SU-DHL-6 (cell line): Measurements from ENCODE around the gene TCF7L1.

ENCODE experiments used
- H2AFZ ChIP-seq: fragments of 200-600 bp; sonication (generic); 2 replicates; pipeline ENCODE4 v1.6.1; 2014; ENCODE audit warnings: low read depth, mild to moderate bottlenecking, moderate library complexity, mixed read lengths, antibody characterized with exemption, low read length; ENCODE audit not compliant: severe bottlenecking
- H3F3A ChIP-seq: fragments of 200-600 bp; shearing (Covaris generic); 2 replicates; pipeline ENCODE4 v1.6.0; 2016; ENCODE audit warnings: antibody characterized with exemption, mild to moderate bottlenecking; ENCODE audit not compliant: insufficient read depth
- H3K27ac ChIP-seq: fragments of 200-600 bp; sonication (generic); 2 replicates; pipeline ENCODE4 v1.5.1; 2016; ENCODE audit warnings: low read depth, mild to moderate bottlenecking, low read length, moderate library complexity, mixed read lengths
- H3K27me3 ChIP-seq: fragments of 200-600 bp; sonication (generic), shearing (Covaris generic); 2 replicates; pipeline ENCODE4 v1.6.0; 2014; ENCODE audit warnings: mild to moderate bottlenecking, low read length
- H3K36me3 ChIP-seq: fragments of 200-600 bp; sonication (generic); 2 replicates; pipeline ENCODE4 v1.6.1; 2014; ENCODE audit warnings: mild to moderate bottlenecking, low read length, mixed read lengths
- H3K4me2 ChIP-seq: fragments of 300-600, 200-600 bp; shearing (Covaris generic), sonication (generic); 2 replicates; pipeline ENCODE4 v1.6.0; 2014; ENCODE audit warnings: low read length, low read depth, mild to moderate bottlenecking; ENCODE audit not compliant: poor library complexity, severe bottlenecking
- H3K4me3 ChIP-seq: fragments of 200-600 bp; sonication (generic); 2 replicates; pipeline ENCODE4 v1.5.1; 2014; ENCODE audit warnings: antibody characterized with exemption, low read length, mild to moderate bottlenecking, mixed read lengths; ENCODE audit not compliant: insufficient read depth, poor library complexity, severe bottlenecking
- H3K79me2 ChIP-seq: fragments of 200-600 bp; sonication (generic); 2 replicates; pipeline ENCODE4 v1.6.1; 2014; ENCODE audit warnings: mild to moderate bottlenecking, low read length, moderate library complexity; ENCODE audit not compliant: insufficient read depth
- H3K9ac ChIP-seq: fragments of 200-600 bp; sonication (generic); 2 replicates; pipeline ENCODE4 v1.7.0; 2014; ENCODE audit warnings: mild to moderate bottlenecking, low read length
- H3K9me2 ChIP-seq: fragments of 200-600 bp; sonication (generic); replicated peaks from 2 replicates; pipeline ENCODE4 v1.6.1; 2014; ENCODE audit warnings: low read length; ENCODE audit not compliant: insufficient read depth
- H3K9me3 ChIP-seq: fragments of 200-600 bp; sonication (generic); 2 replicates; pipeline ENCODE4 v1.6.1; 2014; ENCODE audit warnings: low read length, mixed read lengths; ENCODE audit not compliant: insufficient read depth
- H4K20me1 ChIP-seq: fragments of 200-600 bp; sonication (generic); 2 replicates; pipeline ENCODE4 v1.6.1; 2014; ENCODE audit warnings: low read depth, mild to moderate bottlenecking, antibody characterized with exemption, low read length, moderate library complexity, mixed read lengths
- CTCF ChIP-seq: fragments of 200-600 bp; sonication (generic); IDR thresholded peaks from one replicate; pipeline ENCODE4 v1.5.1; 2017; ENCODE audit warnings: antibody characterized with exemption, mild to moderate bottlenecking, low read length, moderate library complexity; ENCODE audit not compliant: insufficient read depth, poor library complexity, severe bottlenecking
- EZH2phosphoT487 ChIP-seq: fragments of 200-600 bp; sonication (generic), shearing (Covaris generic); conservative IDR thresholded peaks from 2 replicates; pipeline ENCODE4 v1.6.1; 2018; ENCODE audit warnings: mild to moderate bottlenecking, antibody characterized with exemption, low read length, moderate library complexity, mixed read lengths

Gene TCF7L1

GRCh38 chr2:85308201-85308600 is 175.0 kb downstream of the TCF7L1 start:
- no peaks in the 10 kb centered on the region for H3K9me3 ChIP-seq
- no peaks in the 10 kb centered on the region for H3K79me2 ChIP-seq
- no peak overlapping the region for H3K4me2 ChIP-seq
- H3K27ac ChIP-seq, result no peak overlapping the region
- no peaks in the 10 kb centered on the region for H3K9me2 ChIP-seq
- H2AFZ ChIP-seq, result no peak overlapping the region
- peaks cover 10% of the 10 kb centered on the region; the same call in 1 of the 2 replicates for H3F3A ChIP-seq
- H4K20me1 ChIP-seq, result no peaks in the 10 kb centered on the region
- H3K4me3 ChIP-seq, result no peak overlapping the region
- TF ChIP-seq CTCF (no peak), EZH2phosphoT487 (no peak)
- H3K9ac ChIP-seq, result no peak overlapping the region
- H3K36me3 ChIP-seq, result no peaks in the 10 kb centered on the region
- no peaks in the 10 kb centered on the region for H3K27me3 ChIP-seq

DNA sequence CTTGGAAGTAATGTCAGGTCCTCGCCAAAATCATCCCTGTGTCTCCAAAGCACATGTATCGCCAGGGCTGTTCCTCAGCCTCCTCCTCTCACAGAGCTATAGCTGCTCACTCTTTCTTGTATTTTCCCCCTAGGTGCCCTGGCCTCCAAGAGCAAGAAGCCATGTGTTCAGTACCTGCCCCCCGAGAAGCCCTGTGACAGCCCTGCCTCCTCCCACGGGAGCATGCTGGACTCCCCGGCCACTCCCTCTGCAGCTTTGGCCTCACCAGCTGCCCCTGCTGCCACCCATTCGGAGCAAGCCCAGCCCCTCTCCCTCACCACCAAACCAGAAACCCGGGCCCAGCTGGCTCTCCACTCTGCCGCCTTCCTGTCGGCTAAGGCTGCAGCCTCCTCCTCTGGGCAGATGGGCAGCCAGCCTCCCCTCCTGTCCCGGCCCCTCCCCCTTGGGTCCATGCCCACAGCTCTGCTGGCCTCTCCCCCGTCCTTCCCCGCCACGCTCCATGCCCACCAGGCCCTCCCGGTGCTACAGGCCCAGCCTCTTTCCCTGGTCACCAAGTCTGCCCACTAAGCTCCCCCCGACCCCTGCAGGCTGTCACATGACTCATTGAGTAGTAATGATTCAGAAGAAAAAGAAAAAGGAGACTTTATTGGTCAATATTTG is 175.8 kb downstream of the TCF7L1 start:
- Histone ChIP-seq H3K9me3 (no peaks in the 10 kb centered on the region), H4K20me1 (no peaks in the 10 kb centered on the region), H3K79me2 (no peaks in the 10 kb centered on the region), H3F3A (peaks cover 10% of the 10 kb centered on the region; the same call in 1 of the 2 replicates), H3K4me3 (no peak overlapping the region), H3K27ac (no peak overlapping the region), H3K9ac (no peak overlapping the region), H2AFZ (no peak overlapping the region), H3K36me3 (no peaks in the 10 kb centered on the region), H3K9me2 (no peaks in the 10 kb centered on the region), H3K27me3 (no peaks in the 10 kb centered on the region), H3K4me2 (no peak overlapping the region)
- TF ChIP-seq CTCF, result no peak
- no peak for TF ChIP-seq EZH2phosphoT487

GRCh38 chr2:85309699-85310321 is 176.6 kb downstream of the TCF7L1 start:
- no peak for TF ChIP-seq EZH2phosphoT487
- TF ChIP-seq CTCF, result no peak
- peaks cover 16% of the 10 kb centered on the region; the same call in 1 of the 2 replicates for H3F3A ChIP-seq
- H4K20me1 ChIP-seq, result no peaks in the 10 kb centered on the region; the same call in 1 of the 2 replicates
- H3K79me2 ChIP-seq, result no peaks in the 10 kb centered on the region
- no peak overlapping the region for H2AFZ ChIP-seq
- H3K27me3 ChIP-seq, result no peaks in the 10 kb centered on the region
- no peak overlapping the region for H3K9ac ChIP-seq
- no peaks in the 10 kb centered on the region for H3K9me2 ChIP-seq
- H3K4me2 ChIP-seq, result no peak overlapping the region
- H3K4me3 ChIP-seq, result no peak overlapping the region
- no peaks in the 10 kb centered on the region for H3K9me3 ChIP-seq
- no peaks in the 10 kb centered on the region for H3K36me3 ChIP-seq
- no peak overlapping the region for H3K27ac ChIP-seq
